IPS-15b (cell line): ENCODE data around the gene CACNB2.
"Not testable (repeated sequence)": the region's sequence is repeated elsewhere in the genome, so short reads cannot be mapped to it uniquely, and the experiment has no call there.

Experiments used
- H3K27me3 ChIP-seq: one replicate; pipeline ENCODE4 v1.6.1; 2013; ENCODE audit warnings: low read length; ENCODE audit not compliant: control insufficient read depth, insufficient read depth
- H3K36me3 ChIP-seq: one replicate; pipeline ENCODE4 v1.6.1; 2013; ENCODE audit warnings: low read length; ENCODE audit not compliant: control insufficient read depth, insufficient read depth
- H3K4me1 ChIP-seq: one replicate; pipeline ENCODE4 v1.6.1; 2013; ENCODE audit warnings: mild to moderate bottlenecking, low read length; ENCODE audit not compliant: control insufficient read depth, insufficient read depth
- H3K4me3 ChIP-seq: one replicate; pipeline ENCODE4 v1.5.1; 2013; ENCODE audit warnings: low read depth, low read length
- H3K9ac ChIP-seq: one replicate; pipeline ENCODE4 v1.6.1; 2013; ENCODE audit warnings: low read depth, mild to moderate bottlenecking, low read length
- H3K9me3 ChIP-seq: one replicate; pipeline ENCODE4 v1.6.1; 2013; ENCODE audit warnings: mild to moderate bottlenecking, low read length; ENCODE audit not compliant: control insufficient read depth, insufficient read depth

Gene CACNB2

DNA sequence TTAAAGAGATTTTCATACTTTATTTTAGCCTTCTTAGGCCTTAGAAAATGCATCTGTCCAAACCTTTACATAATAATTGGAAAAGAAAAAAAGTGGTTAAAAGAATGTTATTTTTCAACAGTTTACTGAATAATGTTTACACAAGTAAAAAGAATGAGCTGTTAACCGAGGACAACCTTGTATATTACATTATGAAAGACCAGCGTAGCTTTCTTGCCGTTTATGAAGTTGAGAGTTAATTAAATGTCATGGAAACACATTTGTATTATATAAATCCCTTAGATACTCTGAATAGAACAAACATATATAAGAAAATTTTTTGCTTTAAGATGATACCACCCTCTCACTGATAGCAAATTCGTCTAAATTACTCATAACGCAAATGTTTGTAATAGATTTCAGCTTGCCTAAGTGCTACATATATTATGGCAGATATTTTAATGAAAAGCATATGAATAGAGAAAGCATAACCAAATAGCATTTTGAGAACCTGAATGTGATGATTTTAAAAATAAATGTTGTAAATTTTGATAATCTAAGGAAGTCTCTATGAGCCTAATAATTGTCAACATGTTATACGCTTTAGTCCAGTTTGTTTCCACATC lies 9.1 kb downstream of the CACNB2 start:
- Histone ChIP-seq H3K4me1 (no peaks in the 10 kb centered on the region), H3K9ac (no peak overlapping the region), H3K36me3 (no peaks in the 10 kb centered on the region), H3K9me3 (no peaks in the 10 kb centered on the region), H3K27me3 (no peaks in the 10 kb centered on the region), H3K4me3 (no peak overlapping the region)

DNA sequence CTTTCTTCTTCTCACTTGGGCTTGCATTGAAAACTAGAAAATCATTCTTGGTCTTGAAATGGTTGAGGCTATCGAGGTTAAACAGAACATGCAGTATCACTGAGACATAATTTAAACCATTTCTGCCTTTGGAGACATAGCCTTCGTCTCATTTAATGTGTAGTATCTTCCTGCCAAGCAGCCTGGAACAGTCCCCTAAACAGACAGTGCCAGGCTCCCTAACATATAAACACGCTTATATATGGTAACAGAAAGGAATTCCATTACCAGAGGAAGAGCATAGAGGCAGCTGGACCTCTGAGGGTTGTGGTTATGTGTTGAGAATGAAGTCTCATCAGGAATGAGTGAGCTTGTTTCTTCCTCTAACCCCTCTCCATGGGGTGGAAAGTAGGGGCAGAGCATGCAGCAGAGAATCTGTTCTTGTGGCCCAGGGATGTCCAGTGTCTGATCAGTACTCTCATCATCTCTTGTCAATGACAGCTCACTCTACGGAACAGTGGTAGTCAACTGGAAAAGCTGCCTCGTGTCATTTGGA lies 11.2 kb downstream of the CACNB2 start:
- Histone ChIP-seq H3K9ac (no peak overlapping the region), H3K4me3 (no peak overlapping the region), H3K4me1 (no peaks in the 10 kb centered on the region), H3K27me3 (no peaks in the 10 kb centered on the region), H3K36me3 (no peaks in the 10 kb centered on the region), H3K9me3 (no peaks in the 10 kb centered on the region)

DNA sequence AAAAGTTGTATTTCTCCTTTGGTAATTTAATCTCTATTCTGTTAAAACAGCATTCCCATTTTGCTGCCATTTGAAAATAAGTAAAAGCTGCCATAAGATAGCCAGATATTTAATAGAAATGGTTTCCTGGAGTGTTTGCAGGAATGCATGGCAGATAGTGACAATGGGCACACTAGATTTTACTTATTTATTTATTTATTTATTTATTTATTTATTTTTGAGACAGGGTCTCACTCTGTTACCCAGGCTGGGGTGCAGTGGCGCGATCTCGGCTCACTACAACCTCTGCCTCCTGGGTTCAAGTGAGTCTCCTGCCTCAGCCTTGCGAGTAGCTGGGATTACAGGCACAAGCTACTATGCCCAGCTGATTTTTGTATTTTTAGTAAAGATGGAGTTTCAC lies 13.2 kb downstream of the CACNB2 start:
- H3K36me3 ChIP-seq, H3K4me3 ChIP-seq, H3K9ac ChIP-seq, H3K4me1 ChIP-seq, H3K9me3 ChIP-seq, H3K27me3 ChIP-seq: not testable (repeated sequence)

DNA sequence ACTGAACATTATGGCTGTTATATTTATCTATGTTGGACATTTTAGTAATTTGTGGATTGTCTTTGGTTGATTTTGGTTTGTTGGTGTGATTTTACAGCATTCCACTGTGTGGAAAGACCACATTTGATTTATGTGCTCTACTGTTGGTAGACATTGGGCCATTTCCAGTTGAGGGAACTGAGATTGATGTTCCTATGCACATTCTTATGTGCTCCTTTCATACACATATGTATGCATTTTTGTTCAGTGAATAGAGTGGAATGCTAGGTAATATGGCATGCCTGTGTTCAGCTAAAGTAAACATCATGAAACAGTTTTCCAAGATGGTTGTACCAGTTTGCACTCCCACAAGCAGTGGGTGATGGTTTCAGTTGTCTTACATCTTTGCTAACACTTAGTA lies 15.1 kb downstream of the CACNB2 start:
- no peaks in the 10 kb centered on the region for H3K36me3 ChIP-seq
- no peak overlapping the region for H3K9ac ChIP-seq
- no peaks in the 10 kb centered on the region for H3K27me3 ChIP-seq
- H3K9me3 ChIP-seq: no peaks in the 10 kb centered on the region
- H3K4me3 ChIP-seq: no peak overlapping the region
- no peaks in the 10 kb centered on the region for H3K4me1 ChIP-seq

GRCh38 chr10:18156797-18157196 lies 16.6 kb downstream of the CACNB2 start:
- H3K27me3 ChIP-seq, H3K4me3 ChIP-seq, H3K9me3 ChIP-seq, H3K36me3 ChIP-seq, H3K4me1 ChIP-seq, H3K9ac ChIP-seq: not testable (repeated sequence)

GRCh38 chr10:18157881-18158280 lies 17.7 kb downstream of the CACNB2 start:
- H3K27me3 ChIP-seq: no peaks in the 10 kb centered on the region
- no peak overlapping the region for H3K9ac ChIP-seq
- no peaks in the 10 kb centered on the region for H3K36me3 ChIP-seq
- H3K4me3 ChIP-seq: no peak overlapping the region
- no peaks in the 10 kb centered on the region for H3K9me3 ChIP-seq
- H3K4me1 ChIP-seq: no peaks in the 10 kb centered on the region

DNA sequence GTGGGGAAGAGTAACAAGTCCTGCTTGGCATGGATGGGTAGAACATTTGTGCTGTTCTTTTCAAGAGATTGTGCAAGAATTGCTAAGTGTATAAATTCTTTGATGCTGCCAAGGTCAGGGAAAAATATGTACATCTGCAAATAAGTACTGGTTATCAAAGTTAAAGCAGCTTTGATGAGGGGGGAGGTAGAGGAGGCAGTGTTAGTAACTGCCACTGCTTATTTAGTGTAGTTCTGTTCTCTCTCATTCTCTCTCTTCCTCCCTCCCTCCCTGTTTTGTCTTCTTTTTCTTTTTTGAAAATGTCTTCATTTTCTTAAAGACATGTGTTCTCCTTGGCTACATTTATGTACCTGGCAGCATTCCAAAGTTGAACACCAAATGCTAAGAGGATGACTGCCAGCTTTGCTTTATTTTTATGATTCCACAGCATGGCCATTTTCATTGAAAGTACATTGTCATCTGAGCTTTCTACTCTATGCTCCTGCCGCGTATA lies 18.6 kb downstream of the CACNB2 start:
- Histone ChIP-seq H3K9ac (no peak overlapping the region), H3K27me3 (no peaks in the 10 kb centered on the region), H3K4me3 (no peak overlapping the region), H3K4me1 (no peaks in the 10 kb centered on the region), H3K36me3 (no peaks in the 10 kb centered on the region), H3K9me3 (no peaks in the 10 kb centered on the region)

GRCh38 chr10:18159557-18159956 lies 19.3 kb downstream of the CACNB2 start:
- Histone ChIP-seq H3K9me3 (no peaks in the 10 kb centered on the region), H3K9ac (no peak overlapping the region), H3K4me3 (no peak overlapping the region), H3K4me1 (no peaks in the 10 kb centered on the region), H3K27me3 (no peaks in the 10 kb centered on the region), H3K36me3 (no peaks in the 10 kb centered on the region)

GRCh38 chr10:18162021-18162627 lies 21.9 kb downstream of the CACNB2 start:
- no peaks in the 10 kb centered on the region for H3K9me3 ChIP-seq
- H3K4me3 ChIP-seq: no peak overlapping the region
- H3K9ac ChIP-seq: no peak overlapping the region
- no peaks in the 10 kb centered on the region for H3K4me1 ChIP-seq
- H3K36me3 ChIP-seq: no peaks in the 10 kb centered on the region
- no peaks in the 10 kb centered on the region for H3K27me3 ChIP-seq

- Histone ChIP-seq H3K27me3 (no peaks in the 10 kb centered on the region), H3K9me3 (no peaks in the 10 kb centered on the region), H3K4me1 (no peaks in the 10 kb centered on the region), H3K9ac (no peak overlapping the region), H3K36me3 (no peaks in the 10 kb centered on the region), H3K4me3 (no peak overlapping the region)
These were observed 23.9 kb downstream of the CACNB2 start for GRCh38 chr10:18164093-18164492.

GRCh38 chr10:18164748-18165361 lies 24.6 kb downstream of the CACNB2 start:
- no peaks in the 10 kb centered on the region for H3K27me3 ChIP-seq
- no peaks in the 10 kb centered on the region for H3K9me3 ChIP-seq
- no peaks in the 10 kb centered on the region for H3K36me3 ChIP-seq
- no peak overlapping the region for H3K4me3 ChIP-seq
- H3K9ac ChIP-seq: no peak overlapping the region
- H3K4me1 ChIP-seq: no peaks in the 10 kb centered on the region
